WERI-Rb-1 (cell line): ENCODE measurements around the gene MARK4.

Experiments used
- DNase-seq: peaks from one replicate; pipeline ENCODE4 v3.0.0-alpha.2; 2020
- H3K27ac ChIP-seq: fragments of 250-450 bp; sonication (Bioruptor Pico); 2 replicates; pipeline ENCODE4 v1.5.1; 2020; ENCODE audit warnings: mild to moderate bottlenecking, moderate library complexity
- H3K27me3 ChIP-seq: fragments of 250-450 bp; sonication (Bioruptor Pico); 2 replicates; pipeline ENCODE4 v1.5.1; 2021; ENCODE audit warnings: mild to moderate bottlenecking, low read depth, moderate library complexity; ENCODE audit not compliant: insufficient read depth, severe bottlenecking
- H3K36me3 ChIP-seq: fragments of 250-450 bp; sonication (Bioruptor Pico); 2 replicates; pipeline ENCODE4 v1.5.1; 2020; ENCODE audit warnings: mild to moderate bottlenecking, moderate library complexity
- H3K4me3 ChIP-seq: 2 replicates; pipeline ENCODE4 v1.5.1; 2011; ENCODE audit warnings: low read depth, mild to moderate bottlenecking, control low read depth, low read length
- H3K9me3 ChIP-seq: fragments of 250-450 bp; sonication (Bioruptor Pico); 2 replicates; pipeline ENCODE4 v1.5.1; 2021; ENCODE audit warnings: mild to moderate bottlenecking, moderate library complexity; ENCODE audit not compliant: severe bottlenecking
- CTCF ChIP-seq: IDR thresholded peaks from 2 replicates; pipeline ENCODE4 v1.5.1; 2011; ENCODE audit warnings: low read depth, mild to moderate bottlenecking, control low read depth, inconsistent platforms, low read length

MARK4 gene

GRCh38 chr19:45351401-45351952 lies 100.4 kb downstream of the MARK4 start:
- peak; percentile 46 for DNase-seq
- peaks cover 57% of the 10 kb centered on the region for H3K36me3 ChIP-seq
- no peak for TF ChIP-seq CTCF
- H3K4me3 ChIP-seq: no peak overlapping the region
- H3K9me3 ChIP-seq: no peaks in the 10 kb centered on the region
- H3K27ac ChIP-seq: 0 out of 2 replicates have a peak overlapping the region, but pooled peaks have one; percentile 8
- H3K27me3 ChIP-seq: no peaks in the 10 kb centered on the region

GRCh38 chr19:45352062-45352461 lies 101.0 kb downstream of the MARK4 start:
- H3K27me3 ChIP-seq: no peaks in the 10 kb centered on the region
- peaks cover 63% of the 10 kb centered on the region for H3K36me3 ChIP-seq
- no peak for DNase-seq
- no peaks in the 10 kb centered on the region for H3K9me3 ChIP-seq
- H3K27ac ChIP-seq: peak overlapping the region; percentile 8; the same call in 1 of the 2 replicates
- no peak for TF ChIP-seq CTCF
- H3K4me3 ChIP-seq: no peak overlapping the region

GRCh38 chr19:45352471-45352870 lies 101.4 kb downstream of the MARK4 start:
- TF ChIP-seq CTCF: no peak
- no peaks in the 10 kb centered on the region for H3K27me3 ChIP-seq
- H3K36me3 ChIP-seq: peaks cover 65% of the 10 kb centered on the region
- no peaks in the 10 kb centered on the region for H3K9me3 ChIP-seq
- no peak overlapping the region for H3K27ac ChIP-seq
- no peak overlapping the region for H3K4me3 ChIP-seq
- no peak for DNase-seq

- H3K27me3 ChIP-seq: no peaks in the 10 kb centered on the region
- no peak overlapping the region for H3K4me3 ChIP-seq
- no peaks in the 10 kb centered on the region for H3K9me3 ChIP-seq
- no peak for TF ChIP-seq CTCF
- DNase-seq: no peak
- no peak overlapping the region for H3K27ac ChIP-seq
- H3K36me3 ChIP-seq: peaks cover 65% of the 10 kb centered on the region
Measured at GRCh38 chr19:45352914-45353796, 102.1 kb downstream of the MARK4 start.

GRCh38 chr19:45354241-45354842 lies 103.3 kb downstream of the MARK4 start:
- Histone ChIP-seq H3K27me3 (no peaks in the 10 kb centered on the region), H3K36me3 (peaks cover 74% of the 10 kb centered on the region), H3K9me3 (no peaks in the 10 kb centered on the region), H3K4me3 (no peak overlapping the region), H3K27ac (no peak overlapping the region)
- no peak for DNase-seq
- TF ChIP-seq CTCF: no peak
